HG03097 (cell line): ENCODE measurements around the gene PROB1.
"Not testable (repeated sequence)": the region's sequence is repeated elsewhere in the genome, so short reads cannot be mapped to it uniquely, and the experiment has no call there.

Experiments used
- ATAC-seq: cut with Tn5 transposase; IDR thresholded peaks from one replicate; pipeline ENCODE4 v1.9.1; 2021; ENCODE audit not compliant: unreplicated experiment, low FRiP score

The PROB1 gene

DNA sequence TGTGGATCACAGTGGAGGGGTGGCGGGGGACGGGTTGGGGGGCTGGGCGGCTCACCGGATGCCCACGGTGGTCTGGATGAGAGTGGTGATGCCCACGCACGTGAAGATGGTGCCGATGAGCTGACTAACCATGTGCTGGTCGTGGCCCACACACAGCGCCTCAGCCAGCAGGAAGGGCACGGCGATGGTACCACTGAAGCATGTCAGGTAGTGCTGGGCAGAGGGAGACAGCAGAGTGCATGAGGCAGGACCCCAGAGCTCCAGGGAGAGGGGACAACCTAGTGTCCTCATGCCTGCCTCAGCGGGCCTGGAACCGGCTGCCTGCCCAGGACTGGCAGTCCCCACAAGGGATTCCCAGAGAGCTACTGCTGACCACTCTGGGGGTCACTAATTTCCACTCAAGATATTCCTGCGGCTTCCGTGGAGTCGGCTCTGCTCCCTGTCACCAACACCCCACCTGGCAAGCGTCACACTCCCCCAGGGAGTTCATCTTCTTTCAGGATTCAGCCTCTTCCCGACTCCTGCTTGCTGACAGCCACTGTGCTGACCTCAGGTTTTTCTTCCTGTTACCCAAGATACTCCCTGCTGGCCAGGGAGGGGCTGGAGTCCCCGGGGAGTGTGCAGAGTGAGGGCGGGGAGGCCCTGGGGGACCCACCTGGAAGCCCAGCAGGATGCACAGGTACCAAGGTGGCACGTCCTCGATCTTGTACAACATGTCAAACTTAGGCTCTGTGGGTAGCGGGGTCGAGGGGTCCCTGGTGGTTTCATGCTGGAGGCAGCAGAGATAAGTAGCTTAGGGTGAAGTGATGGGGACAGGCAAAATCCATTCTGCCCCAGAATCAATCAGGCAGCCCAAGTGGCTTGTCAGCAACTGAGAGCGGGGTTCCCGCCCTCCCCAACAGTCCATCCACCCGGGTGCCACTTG lies 12.8 kb downstream of the PROB1 start:
- no peak for ATAC-seq

GRCh38 chr5:139379626-139380449 lies 15.1 kb downstream of the PROB1 start:
- no peak for ATAC-seq

DNA sequence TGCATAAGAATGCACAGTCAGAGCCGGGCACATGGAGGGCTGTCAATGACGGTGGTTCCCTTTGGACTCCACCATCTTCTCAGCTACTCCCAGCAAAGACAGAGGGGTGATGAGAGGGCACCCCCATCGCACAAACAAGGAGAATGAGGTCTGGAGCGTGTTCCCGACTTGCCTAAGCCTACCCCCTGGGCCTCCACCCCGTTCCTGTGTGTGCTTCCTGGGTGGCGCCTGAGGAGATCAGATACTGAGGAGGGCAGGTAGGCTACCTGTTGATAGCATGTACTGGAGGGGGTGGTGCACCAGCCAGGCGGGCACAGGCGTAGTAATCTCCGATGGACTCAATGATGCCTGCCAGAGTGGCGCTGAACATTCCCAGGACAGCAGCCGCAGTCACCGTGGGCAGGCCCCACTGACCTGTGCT lies 16.0 kb downstream of the PROB1 start:
- ATAC-seq = no peak

- no peak for ATAC-seq
These were observed 16.6 kb downstream of the PROB1 start for GRCh38 chr5:139378101-139378825.

- ATAC-seq = no peak
These were observed 17.7 kb downstream of the PROB1 start for GRCh38 chr5:139377226-139377625.

DNA sequence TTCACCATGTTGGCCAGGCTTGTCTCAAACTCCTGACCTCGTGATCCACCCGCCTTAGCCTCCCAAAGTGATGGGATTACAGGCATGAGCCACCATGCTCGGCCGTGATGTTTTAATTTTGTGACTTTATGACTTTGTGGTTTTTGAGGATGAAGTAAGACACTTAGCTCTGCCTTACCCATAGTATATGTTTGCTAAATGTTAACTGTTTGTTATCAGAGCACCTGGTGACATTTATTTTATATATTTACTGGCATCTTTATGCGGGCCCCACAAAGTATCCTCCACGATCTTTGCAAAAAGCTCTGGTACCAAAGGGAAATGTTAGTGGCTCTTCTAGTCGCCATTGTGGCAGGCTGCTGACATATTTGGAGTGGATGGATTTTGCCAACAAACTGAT lies 18.5 kb downstream of the PROB1 start:
- ATAC-seq = no peak

DNA sequence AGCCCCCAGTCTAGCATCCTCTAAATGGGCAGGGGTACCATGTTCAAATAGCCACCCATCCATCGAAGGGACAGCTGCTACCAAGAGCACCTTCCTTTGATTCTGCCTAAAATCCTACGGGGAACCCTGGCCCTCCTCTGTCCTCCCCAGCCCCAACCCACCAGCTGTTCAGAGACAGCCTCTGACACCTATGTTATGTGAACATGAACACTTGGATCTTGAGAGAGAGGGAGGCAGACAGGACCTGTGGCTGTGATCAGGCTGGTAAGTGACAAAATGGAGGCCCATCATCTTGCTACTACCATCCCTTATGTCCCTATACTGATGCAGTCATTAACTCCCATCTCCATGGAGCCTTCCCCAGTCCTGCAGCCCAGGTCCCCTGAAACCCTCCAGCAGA lies 20.0 kb downstream of the PROB1 start:
- ATAC-seq = no peak

DNA sequence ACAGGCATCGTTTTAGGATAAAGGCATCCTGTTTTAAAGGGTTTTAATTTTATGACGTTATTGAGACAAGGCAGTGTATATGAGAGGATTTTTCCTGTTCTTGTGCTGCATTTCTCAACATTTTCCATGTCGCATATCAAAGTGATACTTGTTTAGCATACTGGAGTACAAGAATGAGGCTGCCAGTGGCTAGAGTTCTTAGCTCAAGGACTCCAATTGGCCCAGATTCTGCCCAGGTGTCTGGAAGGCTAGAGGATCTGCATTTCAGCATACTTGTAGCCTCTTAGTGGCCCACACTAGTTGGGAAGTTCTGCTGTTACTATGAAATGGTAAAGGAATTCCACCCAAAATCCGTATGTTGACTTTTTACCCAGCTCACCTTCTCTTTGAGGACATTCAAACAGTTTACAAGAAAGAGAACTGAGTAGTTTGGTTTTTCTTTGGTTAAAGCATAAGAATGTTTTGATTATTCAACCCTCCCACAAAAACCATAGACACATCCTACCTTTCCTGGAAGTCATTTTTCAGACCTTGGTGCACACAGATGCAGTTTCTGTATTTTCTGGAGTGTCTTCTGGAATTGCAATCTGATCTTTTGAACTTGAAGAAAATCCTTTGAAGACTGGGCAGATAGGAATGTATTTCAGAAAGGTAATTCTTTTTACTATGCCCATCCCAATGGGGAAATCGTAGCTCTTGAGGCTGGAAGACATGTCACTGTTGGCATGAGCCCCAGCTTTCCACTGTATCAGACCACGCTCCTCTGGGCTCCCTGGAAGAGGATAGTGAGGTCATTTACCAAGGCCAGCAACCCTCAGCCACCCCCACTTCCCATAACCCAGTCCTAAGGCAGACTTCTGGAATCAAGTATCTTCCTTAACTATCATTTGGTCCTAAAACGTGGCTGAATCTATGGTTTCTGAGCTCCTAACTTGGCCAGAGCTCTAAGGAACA lies 23.1 kb downstream of the PROB1 start:
- no peak for ATAC-seq

- no peak for ATAC-seq
These were observed 25.7 kb downstream of the PROB1 start for GRCh38 chr5:139369181-139369580.

DNA sequence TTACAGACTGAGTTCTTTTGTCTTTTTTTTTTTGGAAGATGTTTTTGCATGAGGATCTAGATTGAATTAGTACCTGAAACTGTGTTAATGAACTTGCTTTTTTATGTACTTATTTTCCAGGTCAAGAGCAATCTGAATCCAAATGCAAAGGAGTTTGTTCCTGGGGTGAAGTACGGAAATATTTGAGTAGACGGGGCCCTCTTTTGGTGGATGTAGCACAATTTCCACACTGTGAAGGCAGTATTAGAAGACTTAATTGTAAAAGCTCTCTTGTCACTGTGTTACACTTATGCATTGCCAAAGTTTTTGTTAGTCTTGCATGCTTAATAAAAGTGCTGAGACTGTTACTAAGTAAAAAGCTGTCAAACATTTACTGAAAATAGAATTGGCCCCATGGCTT lies 26.3 kb downstream of the PROB1 start:
- no peak for ATAC-seq

DNA sequence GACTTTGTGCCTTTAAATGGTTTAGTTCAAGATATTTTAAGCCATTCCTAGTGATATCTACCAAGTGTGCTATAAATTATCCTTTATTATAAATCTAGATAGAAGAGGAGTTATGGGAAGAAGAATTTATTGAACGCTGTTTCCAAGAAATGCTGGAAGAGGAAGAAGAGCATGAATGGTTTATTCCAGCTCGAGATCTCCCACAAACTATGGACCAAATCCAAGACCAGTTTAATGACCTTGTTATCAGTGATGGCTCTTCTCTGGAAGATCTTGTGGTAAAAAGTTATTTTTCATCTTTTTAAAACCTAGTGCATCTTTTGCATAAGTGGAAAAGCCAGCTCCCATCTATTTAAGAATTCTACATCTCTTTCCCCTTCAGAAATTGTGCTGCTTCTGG lies 30.4 kb downstream of the PROB1 start:
- ATAC-seq = no peak

- ATAC-seq = no peak
These were observed 31.0 kb downstream of the PROB1 start for GRCh38 chr5:139363937-139364336.

DNA sequence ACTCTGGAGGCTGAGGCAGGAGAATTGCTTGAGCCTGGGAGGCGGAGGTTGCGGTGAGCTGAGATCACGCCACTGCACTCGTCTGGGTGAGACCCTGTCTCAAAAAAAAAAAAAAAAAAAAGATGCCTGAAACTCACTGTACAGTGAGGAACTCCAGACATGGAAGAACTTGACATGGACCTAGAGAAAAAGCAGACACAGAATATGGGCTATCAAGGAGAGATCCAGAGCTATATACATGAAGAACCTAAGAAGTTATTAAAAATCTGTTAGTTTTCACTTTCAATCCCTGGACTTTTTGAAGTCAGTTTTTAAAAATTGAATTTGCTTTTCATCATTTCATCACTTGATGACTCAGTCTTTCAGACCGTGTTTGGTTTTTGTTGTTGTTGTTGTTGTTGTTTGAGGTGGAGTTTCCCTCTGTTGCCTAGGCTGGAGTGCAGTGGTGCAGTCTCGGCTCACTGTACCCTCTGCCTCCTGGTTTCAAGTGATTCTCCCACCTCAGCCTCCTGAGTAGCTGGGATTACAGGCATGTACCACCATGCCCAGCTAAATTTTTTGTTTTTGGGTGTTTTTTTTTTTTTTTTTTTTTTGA lies 33.0 kb downstream of the PROB1 start:
- ATAC-seq = no peak

GRCh38 chr5:139360384-139360783 lies 34.5 kb downstream of the PROB1 start:
- ATAC-seq = no peak

DNA sequence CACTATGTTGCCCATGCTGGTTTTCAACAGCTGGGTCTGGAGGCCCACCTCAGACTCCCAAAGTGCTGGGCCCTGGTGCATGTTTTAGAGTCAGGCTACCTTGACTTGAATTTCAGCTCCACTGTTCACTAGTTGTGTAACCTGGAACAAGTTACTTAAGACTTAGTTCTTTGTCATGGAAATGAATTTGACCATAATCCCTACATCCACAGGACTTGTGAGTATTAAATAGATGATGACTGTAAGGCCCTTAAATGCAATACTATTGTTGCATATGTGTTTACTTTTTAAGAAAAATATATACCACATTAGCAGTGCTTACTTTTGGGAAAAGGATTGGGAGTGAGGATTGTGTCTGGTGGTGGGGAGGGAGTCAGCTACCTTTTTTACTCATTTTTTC lies 36.8 kb downstream of the PROB1 start:
- no peak for ATAC-seq

DNA sequence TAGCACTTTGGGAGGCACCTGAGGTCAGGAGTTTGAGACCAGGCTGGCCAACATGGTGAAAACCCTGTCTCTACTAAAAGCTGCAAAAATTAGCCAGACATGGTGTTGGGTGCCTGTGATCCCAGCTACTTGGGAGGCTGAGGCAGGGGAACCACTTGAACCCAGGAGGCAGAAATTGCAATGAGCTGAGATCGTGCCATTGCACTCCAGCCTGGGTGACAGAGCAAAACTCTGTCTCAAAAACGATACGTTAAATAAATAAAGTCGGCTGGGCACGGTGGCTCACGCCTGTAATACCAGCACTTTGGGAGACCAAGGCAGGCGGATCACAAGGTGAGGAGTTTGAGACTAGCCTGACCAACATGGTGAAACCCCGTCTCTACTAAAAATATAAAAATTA lies 39.0 kb downstream of the PROB1 start:
- not testable (repeated sequence) for ATAC-seq

DNA sequence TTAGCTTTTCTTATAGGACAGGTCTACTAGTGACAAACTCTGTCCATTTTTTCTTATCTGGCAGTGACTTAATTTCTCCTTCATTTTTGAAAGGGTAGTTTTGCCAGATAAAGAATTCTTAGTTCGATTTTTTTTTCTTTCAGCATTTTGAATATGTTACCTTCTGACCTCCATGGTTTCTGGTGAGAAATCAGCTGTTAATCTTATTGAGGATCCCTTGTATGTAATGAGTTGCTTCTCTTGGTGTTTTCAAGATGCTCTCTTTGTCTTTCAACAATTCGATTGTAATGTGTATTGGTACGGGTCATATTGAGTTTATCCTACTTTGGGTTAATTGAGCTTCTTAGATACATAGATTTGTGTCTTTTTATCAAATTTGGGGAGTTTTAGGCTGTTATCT lies 40.7 kb downstream of the PROB1 start:
- no peak for ATAC-seq

DNA sequence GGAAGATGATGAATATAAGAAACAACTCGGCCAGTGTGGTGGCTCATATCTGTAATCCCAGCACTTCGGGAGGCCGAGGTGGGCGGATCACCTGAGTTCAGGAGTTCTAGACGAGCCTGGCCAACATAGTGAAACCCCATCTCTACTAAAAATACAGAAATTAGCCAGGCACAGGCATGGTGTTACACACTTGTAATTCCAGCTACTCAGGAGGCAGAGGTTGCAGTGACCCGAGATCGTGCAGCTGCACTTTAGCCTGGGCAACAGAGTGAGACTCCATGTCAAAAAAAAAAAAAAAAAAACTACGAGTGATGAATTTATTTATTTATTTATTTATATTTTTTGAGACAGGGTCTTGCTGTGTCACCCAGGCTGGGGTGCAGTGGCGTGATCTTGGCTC lies 47.0 kb downstream of the PROB1 start:
- ATAC-seq = not testable (repeated sequence)

GRCh38 chr5:139345442-139345841 lies 49.5 kb downstream of the PROB1 start:
- ATAC-seq = not testable (repeated sequence)
